Sciatic nerve (tissue), 2 donors: ENCODE results near the gene SCYGR5. TPM values are rescaled to one million over a fixed set of nuclear protein-coding genes. Genes with fewer than 3 reads are reported as not detected.
"Not testable (repeated sequence)": the region's sequence is repeated elsewhere in the genome, so short reads cannot be mapped to it uniquely, and the experiment has no call there.

Source experiments
- ATAC-seq: fragments of 200-7000 bp; cut with Tn5 transposase; one replicate; pipeline ENCODE4 v1.9.1; 2020; ENCODE audit warnings: mild to moderate bottlenecking, moderate library complexity
- DNase-seq: peaks from one replicate; pipeline ENCODE4 v3.0.0-alpha.2; 2020; ENCODE audit warnings: low spot score
- intact Hi-C: fragments of 100-400 bp; cut with DNase I; formaldehyde crosslinking; loops from one replicate; pipeline ENCODE4 v1.14.2; 2022
- total RNA-seq: library from RNA; stranded (reverse); fragmentation: NEBNext Ultra II Directional; extraction: Animal tissue kit (Norgen Biotek cat#: 25700); gene quantifications from one replicate; pipeline ENCODE4 v1.2.1, GENCODE V29; 2021
- donor health status: DM: no; HTN: no; CAD: no.
- donor health status: DM: no; HTN: no; CAD: no.

Gene SCYGR5
- total RNA-seq, 1 donor from 2014 or later: not detected

GRCh38 chr2:227665189-227665940 is 1.2 kb upstream of the SCYGR5 start:
- DNase-seq (no peak), ATAC-seq (no peak)
- intact Hi-C loops: no loop called here

GRCh38 chr2:227671170-227671905 is 4.7 kb downstream of the SCYGR5 start:
- no peak for ATAC-seq
- intact Hi-C loops: no loop called here

GRCh38 chr2:227673620-227674019 is 7.0 kb downstream of the SCYGR5 start:
- ATAC-seq, DNase-seq, intact Hi-C loops: not testable (repeated sequence)

More at GRCh38 chr2:227671170-227671905, 4.7 kb downstream of the SCYGR5 start:
- no peak for DNase-seq

GRCh38 chr2:227674485-227674884 is 7.9 kb downstream of the SCYGR5 start:
- intact Hi-C loops: no loop called here
- ATAC-seq (peak; percentile 73), DNase-seq (no peak)

DNA sequence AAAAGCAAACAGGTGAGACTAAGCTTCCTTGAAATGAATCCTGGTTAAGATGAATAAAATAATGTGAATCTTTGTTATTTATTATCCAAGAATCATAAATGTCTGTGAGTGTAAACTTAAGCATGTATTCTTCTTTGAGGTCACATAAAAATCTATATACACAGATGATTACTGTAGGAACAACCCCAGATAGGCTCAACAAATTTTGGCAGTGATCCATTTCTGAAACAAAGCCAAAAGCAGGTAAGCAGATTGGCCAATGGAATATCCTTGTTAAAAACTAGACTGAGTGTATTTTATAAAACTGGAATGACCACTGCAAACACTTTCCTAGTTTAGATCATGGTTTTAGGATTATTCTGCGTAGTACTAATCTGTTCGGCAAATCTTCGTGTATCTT is 11.3 kb downstream of the SCYGR5 start:
- intact Hi-C loops: no loop called here
- no peak for ATAC-seq
- DNase-seq: no peak

GRCh38 chr2:227684258-227684657 is 17.7 kb downstream of the SCYGR5 start:
- intact Hi-C loops: no loop called here
- ATAC-seq (peak; percentile 36), DNase-seq (no peak)

GRCh38 chr2:227687189-227687588 is 20.6 kb downstream of the SCYGR5 start:
- DNase-seq: no peak
- intact Hi-C loops: no loop called here
- ATAC-seq: no peak

GRCh38 chr2:227696990-227697679 is 30.5 kb downstream of the SCYGR5 start:
- DNase-seq (no peak), ATAC-seq (no peak)
- intact Hi-C loops: no loop called here

- intact Hi-C loops: no loop called here
- no peak for ATAC-seq
- no peak for DNase-seq
Observed at GRCh38 chr2:227701556-227701955, 35.0 kb downstream of the SCYGR5 start.

GRCh38 chr2:227703280-227703732 is 36.7 kb downstream of the SCYGR5 start:
- ATAC-seq: peak; percentile 51
- intact Hi-C loops: no loop called here
- no peak for DNase-seq

GRCh38 chr2:227703961-227704360 is 37.4 kb downstream of the SCYGR5 start:
- DNase-seq (no peak), ATAC-seq (no peak)
- intact Hi-C loops: no loop called here

DNA sequence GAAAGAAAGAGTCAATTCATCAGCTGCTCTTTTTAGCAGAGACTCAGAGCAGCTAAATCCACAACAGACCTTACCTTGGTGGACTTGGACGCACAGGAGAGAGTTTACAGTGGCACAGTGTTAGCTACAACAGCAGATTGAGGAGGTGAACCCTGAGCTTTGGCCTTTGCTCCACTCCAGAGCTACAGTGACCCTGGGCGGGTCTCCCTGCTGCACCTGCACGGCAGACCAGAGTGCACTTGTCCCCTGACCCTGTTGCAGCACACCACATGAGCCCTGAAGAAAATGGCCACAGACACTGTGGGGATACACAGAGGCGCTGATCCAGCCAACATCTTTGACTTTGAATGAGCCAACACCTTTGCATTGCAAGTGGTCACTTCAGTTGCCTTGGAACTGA is 40.3 kb downstream of the SCYGR5 start:
- ATAC-seq (no peak), DNase-seq (no peak)
- intact Hi-C loops: no loop called here

DNA sequence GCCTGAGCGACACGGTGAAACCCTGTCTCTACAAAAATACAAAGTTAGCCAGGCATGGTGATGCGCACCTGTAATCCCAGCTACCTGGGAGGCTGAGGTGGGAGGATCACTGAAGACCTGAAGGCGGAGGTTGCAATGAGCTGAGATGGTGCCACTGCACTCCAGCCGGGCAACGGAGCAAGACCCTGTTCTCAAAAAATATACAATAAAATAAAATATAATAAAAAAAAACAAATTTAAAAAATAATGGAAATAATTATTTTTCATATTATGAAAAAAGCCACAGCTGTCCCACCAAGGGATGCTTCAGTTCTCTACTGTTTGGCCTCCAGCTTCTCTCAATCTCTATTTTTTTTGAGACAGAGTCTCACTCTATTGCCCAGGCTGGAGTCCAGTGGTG is 40.8 kb downstream of the SCYGR5 start:
- no peak for ATAC-seq
- DNase-seq: no peak
- intact Hi-C loops: no loop called here

DNA sequence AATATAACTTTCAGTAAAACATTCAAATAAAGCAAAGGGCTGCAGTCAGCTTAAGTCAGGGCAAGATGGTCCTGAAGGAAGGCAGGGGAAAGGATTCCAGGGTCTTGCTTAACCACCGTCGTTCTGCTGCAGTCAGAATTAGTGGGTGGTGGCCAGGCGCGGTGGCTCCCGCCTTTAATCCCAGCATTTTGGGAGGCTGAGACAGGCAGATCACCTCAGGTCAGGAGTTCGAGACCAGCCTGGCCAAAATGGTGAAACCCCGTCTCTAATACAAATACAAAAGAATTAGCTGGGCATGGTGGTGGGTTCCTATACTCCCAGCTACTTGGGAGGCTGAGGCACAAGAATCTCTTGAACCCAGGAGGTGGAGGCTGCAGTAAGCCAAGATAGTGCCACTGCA is 44.4 kb downstream of the SCYGR5 start:
- DNase-seq (no peak), ATAC-seq (no peak)
- intact Hi-C loops: no loop called here

DNA sequence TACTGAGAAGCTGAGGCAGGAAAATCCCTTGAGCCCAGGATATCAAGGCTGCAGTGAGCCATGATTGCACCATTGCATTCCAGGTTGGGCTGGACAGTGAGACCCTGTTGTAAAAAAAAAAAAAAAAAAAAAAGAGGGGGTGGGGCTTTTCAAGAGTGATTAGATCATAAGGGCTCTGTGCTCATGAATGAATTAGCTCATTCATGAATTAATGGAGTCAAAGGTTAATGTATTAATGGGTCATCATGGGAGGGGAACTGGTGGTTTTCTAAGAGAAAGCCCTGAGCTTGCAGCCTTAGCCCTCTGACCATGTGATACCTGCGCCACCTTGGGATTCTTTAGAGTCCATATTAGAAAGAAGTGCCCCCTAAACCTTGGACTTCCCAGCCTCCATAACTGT is 46.7 kb downstream of the SCYGR5 start:
- intact Hi-C loops: no loop called here
- no peak for DNase-seq
- ATAC-seq: no peak

DNA sequence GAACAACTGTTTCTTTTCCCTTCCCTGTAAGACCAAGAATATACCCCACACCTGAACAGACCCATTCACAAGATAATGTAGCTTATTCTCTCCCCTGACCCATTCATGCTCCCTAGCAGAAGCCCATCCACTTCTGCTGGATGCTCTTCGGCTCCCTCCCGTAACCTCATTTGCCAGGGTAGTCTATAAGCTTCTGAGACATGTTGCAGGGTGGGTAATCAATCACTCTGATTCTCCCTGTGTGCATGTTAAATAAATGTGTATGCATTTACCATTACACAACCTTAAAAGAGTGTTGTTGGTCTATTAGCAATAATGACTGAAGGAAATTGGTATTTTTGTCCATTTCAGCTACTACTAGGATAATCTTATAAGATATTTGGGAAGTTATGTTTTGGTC is 49.9 kb downstream of the SCYGR5 start:
- intact Hi-C loops: no loop called here

More for the DNA sequence above, 49.9 kb downstream of the SCYGR5 start:
- ATAC-seq (no peak), DNase-seq (no peak)
